Trophoblast cell (in vitro differentiated cells and primary cell): ENCODE measurements around the gene APOBEC3F.
A peak's percentile ranks its signal among the peaks of the same experiment; 100 is the strongest.
"Not testable (repeated sequence)": the region's sequence is repeated elsewhere in the genome, so short reads cannot be mapped to it uniquely, and the experiment has no call there.

Source experiments
- DNase-seq, 2 donors: peaks; one replicate each; pipeline ENCODE4 v3.0.0-alpha.2; 2016
- H2AFZ ChIP-seq: 2 replicates; pipeline ENCODE4 v1.6.1; 2013; ENCODE audit warnings: low read length, moderate library complexity, mild to moderate bottlenecking; ENCODE audit not compliant: insufficient read depth, poor library complexity
- H2AK5ac ChIP-seq: 2 replicates; pipeline ENCODE4 v1.6.1; 2013; ENCODE audit warnings: mild to moderate bottlenecking, low read length
- H2BK120ac ChIP-seq: 2 replicates; pipeline ENCODE4 v1.6.1; 2013; ENCODE audit warnings: low read length, mild to moderate bottlenecking, moderate library complexity; ENCODE audit not compliant: insufficient read depth, poor library complexity
- H2BK12ac ChIP-seq: 2 replicates; pipeline ENCODE4 v1.6.1; 2013; ENCODE audit warnings: mild to moderate bottlenecking, low read length, moderate library complexity
- H2BK5ac ChIP-seq: 2 replicates; pipeline ENCODE4 v1.6.1; 2013; ENCODE audit warnings: low read length, low read depth, moderate library complexity, mild to moderate bottlenecking; ENCODE audit not compliant: poor library complexity
- H3K14ac ChIP-seq: 2 replicates; pipeline ENCODE4 v1.6.1; 2013; ENCODE audit warnings: mild to moderate bottlenecking, low read length
- H3K18ac ChIP-seq: 2 replicates; pipeline ENCODE4 v1.6.1; 2013; ENCODE audit warnings: mild to moderate bottlenecking, low read length
- H3K23ac ChIP-seq: 2 replicates; pipeline ENCODE4 v1.6.1; 2013; ENCODE audit warnings: low read length
- H3K27ac ChIP-seq: 2 replicates; pipeline ENCODE4 v1.5.1; 2013; ENCODE audit warnings: low read depth, mild to moderate bottlenecking, inconsistent platforms, low read length, moderate library complexity
- H3K27me3 ChIP-seq: 2 replicates; pipeline ENCODE4 v1.6.1; 2013; ENCODE audit warnings: inconsistent platforms, mild to moderate bottlenecking, low read length, moderate library complexity; ENCODE audit not compliant: insufficient read depth
- H3K36me3 ChIP-seq, 2 experiments: 1 replicate in 1 of 2; 2 replicates in 1 of 2; pipeline ENCODE4 v1.6.1; 2013; ENCODE audit warnings: low read length in 2 of 2, mild to moderate bottlenecking in 2 of 2, moderate library complexity in 1 of 2; ENCODE audit not compliant: insufficient read depth in 2 of 2, control insufficient read depth in 1 of 2
- H3K4ac ChIP-seq: 2 replicates; pipeline ENCODE4 v1.6.1; 2013; ENCODE audit warnings: low read depth, mild to moderate bottlenecking, low read length, moderate library complexity
- H3K4me1 ChIP-seq, 2 experiments: 1 replicate in 1 of 2; 2 replicates in 1 of 2; pipeline ENCODE4 v1.6.1; 2013; ENCODE audit warnings: low read length in 2 of 2, mild to moderate bottlenecking in 2 of 2, moderate library complexity in 1 of 2; ENCODE audit not compliant: insufficient read depth in 2 of 2, control insufficient read depth in 1 of 2
- H3K4me2 ChIP-seq: 2 replicates; pipeline ENCODE4 v1.6.1; 2013; ENCODE audit warnings: inconsistent platforms, mild to moderate bottlenecking, low read length, moderate library complexity
- H3K4me3 ChIP-seq: 2 replicates; pipeline ENCODE4 v1.5.1; 2013; ENCODE audit warnings: mild to moderate bottlenecking, low read depth, low read length, inconsistent platforms
- H3K79me1 ChIP-seq: one replicate; pipeline ENCODE4 v1.6.1; 2013; ENCODE audit warnings: low read length
- H3K79me2 ChIP-seq: 2 replicates; pipeline ENCODE4 v1.6.1; 2013; ENCODE audit warnings: low read length, mild to moderate bottlenecking; ENCODE audit not compliant: control insufficient read depth, insufficient read depth, poor library complexity
- H3K9ac ChIP-seq: 2 replicates; pipeline ENCODE4 v1.6.1; 2013; ENCODE audit warnings: mild to moderate bottlenecking, low read length
- H3K9me3 ChIP-seq: 2 replicates; pipeline ENCODE4 v1.6.1; 2013; ENCODE audit warnings: low read depth, mild to moderate bottlenecking, control low read depth, inconsistent platforms, low read length; ENCODE audit not compliant: insufficient read depth
- H4K12ac ChIP-seq: 2 replicates; pipeline ENCODE4 v1.6.1; 2013; ENCODE audit warnings: low read depth, mild to moderate bottlenecking, low read length, moderate library complexity
- H4K8ac ChIP-seq: 2 replicates; pipeline ENCODE4 v1.6.1; 2013; ENCODE audit warnings: low read depth, mild to moderate bottlenecking, low read length, moderate library complexity
- H4K91ac ChIP-seq: one replicate; pipeline ENCODE4 v1.6.1; 2013; ENCODE audit warnings: low read depth, mild to moderate bottlenecking, low read length, moderate library complexity
- whole genome bisulfite sequencing: extraction: QIAGEN DNeasy Blood & Tissue Kit; methylation state at CpG from one replicate; pipeline ENCODE4 v1.1.7; 2013; ENCODE audit warnings: missing lambda C conversion rate; ENCODE audit not compliant: insufficient read length, insufficient coverage; ENCODE audit errors: extremely low coverage; 5-methylcytosine and 5-hydroxymethylcytosine counted together

Gene APOBEC3F

DNA sequence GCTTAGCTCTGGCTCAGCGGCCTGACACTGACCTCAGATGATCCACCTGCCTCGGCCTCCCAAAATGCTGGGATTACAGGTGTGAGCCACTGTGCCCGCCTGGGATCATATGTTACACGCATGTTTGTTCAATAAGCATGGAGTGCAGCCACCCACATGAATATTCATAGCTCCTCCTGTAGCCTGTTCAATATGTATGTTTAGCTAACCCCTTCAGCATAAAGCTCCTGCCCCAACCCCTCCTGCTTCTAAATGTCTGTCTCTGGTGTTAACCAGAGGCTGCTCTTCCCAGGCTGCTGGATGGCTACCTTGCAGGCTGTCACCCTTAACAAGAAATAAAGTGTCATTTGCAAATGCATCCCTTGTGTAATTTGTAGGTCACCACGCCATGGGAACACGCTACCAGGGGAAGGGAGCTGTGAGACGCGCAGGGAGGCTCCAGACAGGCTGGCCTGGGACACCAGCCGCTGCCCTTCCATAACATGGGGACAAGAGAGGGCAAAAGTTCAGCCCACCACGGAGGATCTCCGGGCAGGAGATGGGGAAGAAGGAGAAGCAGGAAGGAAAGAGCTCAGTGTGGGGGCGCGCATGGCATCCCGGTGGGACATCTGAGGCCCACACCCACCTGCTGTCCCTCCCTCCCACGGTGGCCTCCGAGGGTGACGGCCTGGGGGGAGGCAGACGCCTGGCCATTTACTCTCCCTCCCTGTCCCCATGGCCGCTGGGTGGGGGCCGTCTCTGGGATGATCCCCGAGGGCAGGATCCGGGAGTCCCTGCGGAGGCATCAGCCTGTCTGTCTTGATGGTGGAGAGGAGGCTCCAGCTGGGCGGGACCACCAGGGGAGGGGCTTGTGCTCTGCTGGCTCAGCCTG, 35.7 kb downstream of the APOBEC3F start:
- H3K27ac ChIP-seq, H4K12ac ChIP-seq, H3K4me2 ChIP-seq, H2BK12ac ChIP-seq, H3K36me3 ChIP-seq, H2BK120ac ChIP-seq, H2AK5ac ChIP-seq, H2AFZ ChIP-seq, H2BK5ac ChIP-seq, H3K79me1 ChIP-seq, H3K23ac ChIP-seq, H4K91ac ChIP-seq, H3K27me3 ChIP-seq, H3K9me3 ChIP-seq, H3K9ac ChIP-seq, DNase-seq, H3K4me1 ChIP-seq, H3K4me3 ChIP-seq, H4K8ac ChIP-seq, H3K4ac ChIP-seq, H3K14ac ChIP-seq, H3K79me2 ChIP-seq, H3K18ac ChIP-seq: not testable (repeated sequence)
- WGBS = no CpG with 5 or more reads among the region's 24 CpGs

DNA sequence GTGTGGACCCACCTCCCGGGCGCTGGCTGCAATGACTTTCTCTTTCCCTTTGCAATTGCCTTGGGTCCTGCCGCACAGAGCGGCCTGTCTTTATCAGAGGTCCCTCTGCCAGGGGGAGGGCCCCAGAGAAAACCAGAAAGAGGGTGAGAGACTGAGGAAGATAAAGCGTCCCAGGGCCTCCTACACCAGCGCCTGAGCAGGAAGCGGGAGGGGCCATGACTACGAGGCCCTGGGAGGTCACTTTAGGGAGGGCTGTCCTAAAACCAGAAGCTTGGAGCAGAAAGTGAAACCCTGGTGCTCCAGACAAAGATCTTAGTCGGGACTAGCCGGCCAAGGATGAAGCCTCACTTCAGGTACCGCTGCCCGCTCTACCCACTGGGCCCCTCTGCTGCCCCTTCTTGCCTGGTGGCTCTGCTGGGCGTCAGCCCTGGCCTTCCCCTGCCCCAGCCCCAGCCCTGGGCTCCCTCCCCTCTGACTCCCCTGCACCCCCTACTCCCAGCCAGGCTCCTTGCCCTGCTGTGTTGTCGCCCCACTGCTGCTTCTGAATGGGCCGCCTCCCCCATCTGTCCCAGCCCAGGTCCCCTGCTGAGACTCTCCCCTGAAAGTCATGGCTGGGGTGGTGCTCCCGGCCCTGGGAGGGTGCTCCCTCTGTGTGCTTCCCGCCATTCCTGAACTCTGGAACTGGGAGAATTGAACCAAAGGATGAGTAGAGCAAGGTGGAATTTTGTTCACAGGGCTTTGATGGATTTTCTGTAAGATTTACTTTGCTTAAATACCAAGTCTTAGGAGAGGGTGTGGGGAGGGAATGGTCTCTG, 36.6 kb downstream of the APOBEC3F start, which contains the start of gene APOBEC3G:
APOBEC3G (plus strand) TSS at position 250 of the 815 bp plus-strand sequence; CDS start at position 337, 87 bp downstream.
- H3K36me3 ChIP-seq, H3K4me1 ChIP-seq, H4K12ac ChIP-seq, H3K18ac ChIP-seq, H3K14ac ChIP-seq, H3K4me3 ChIP-seq, H3K9me3 ChIP-seq, H4K8ac ChIP-seq, H3K27ac ChIP-seq, H3K79me1 ChIP-seq, H3K4me2 ChIP-seq, H3K79me2 ChIP-seq, H2AK5ac ChIP-seq, H2BK12ac ChIP-seq, H3K23ac ChIP-seq, H3K9ac ChIP-seq, H3K4ac ChIP-seq, H2BK120ac ChIP-seq, H2BK5ac ChIP-seq, H3K27me3 ChIP-seq, H2AFZ ChIP-seq, H4K91ac ChIP-seq: not testable (repeated sequence)
- DNase-seq = peak in 1 of 2 donors; percentile 15
- no CpG with 5 or more reads among the region's 17 CpGs for WGBS

DNA sequence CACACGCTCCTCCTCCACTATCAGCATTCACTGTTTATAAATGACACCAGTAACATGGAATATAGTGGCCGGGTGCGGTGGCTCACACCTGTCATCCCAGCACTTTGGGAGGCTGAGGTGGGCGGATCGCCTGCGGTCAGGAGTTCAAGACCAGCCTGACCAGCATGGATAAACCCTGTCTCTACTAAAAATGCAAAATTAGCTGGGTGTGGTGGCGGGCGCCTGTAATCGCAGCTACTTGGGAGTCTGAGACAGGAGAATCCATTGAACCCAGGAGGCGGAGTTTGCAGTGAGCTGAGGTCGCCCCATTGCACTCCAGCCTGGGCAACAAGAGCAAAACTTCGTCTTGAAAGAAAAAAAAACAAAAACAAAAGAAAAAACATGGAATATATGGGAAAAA, 37.2 kb downstream of the APOBEC3F start:
- H4K91ac ChIP-seq = not testable (repeated sequence)

GRCh38 chr22:39078329-39078728, 37.7 kb downstream of the APOBEC3F start:
- Histone ChIP-seq H3K4me3 (no peak overlapping the region), H2AFZ (no peak overlapping the region), H4K8ac (no peak overlapping the region), H3K36me3 (no peaks in the 10 kb centered on the region), H3K9ac (no peak overlapping the region), H3K4ac (no peak overlapping the region), H3K79me1 (no peaks in the 10 kb centered on the region), H4K91ac (no peak overlapping the region), H4K12ac (no peak overlapping the region), H3K4me2 (no peak overlapping the region), H3K18ac (no peak overlapping the region), H3K23ac (no peak overlapping the region), H3K9me3 (peaks cover 2% of the 10 kb centered on the region), H2BK120ac (no peak overlapping the region), H3K79me2 (no peaks in the 10 kb centered on the region), H3K27ac (no peak overlapping the region), H3K4me1 (peaks cover 0 to 7% of the 10 kb centered on the region in 2 experiments), H2BK12ac (no peak overlapping the region), H2BK5ac (no peak overlapping the region), H2AK5ac (no peak overlapping the region), H3K14ac (no peak overlapping the region), H3K27me3 (no peaks in the 10 kb centered on the region)
- DNase-seq = no peak
- no CpG with 5 or more reads among the region's 8 CpGs for WGBS

More for the DNA sequence above, 37.2 kb downstream of the APOBEC3F start:
- H2BK12ac ChIP-seq, H3K79me2 ChIP-seq, H3K4me3 ChIP-seq, H3K9me3 ChIP-seq, H3K27me3 ChIP-seq, H3K4ac ChIP-seq, H3K4me1 ChIP-seq, H3K79me1 ChIP-seq, DNase-seq, H2AK5ac ChIP-seq, H3K14ac ChIP-seq, H3K4me2 ChIP-seq, H4K8ac ChIP-seq, H3K18ac ChIP-seq, H3K36me3 ChIP-seq, H2BK5ac ChIP-seq, H3K9ac ChIP-seq, H2BK120ac ChIP-seq, H4K12ac ChIP-seq, H3K27ac ChIP-seq, H2AFZ ChIP-seq, H3K23ac ChIP-seq: not testable (repeated sequence)
- WGBS = no CpG with 5 or more reads among the region's 12 CpGs
